ENCODE results near the gene MAK. TPM values are rescaled to one million over a fixed set of nuclear protein-coding genes. Genes with fewer than 3 reads are reported as not detected.
"Not testable (repeated sequence)": the region's sequence is repeated elsewhere in the genome, so short reads cannot be mapped to it uniquely, and the experiment has no call there.

Gene MAK
- total RNA-seq, result 0.40 TPM

GRCh38 chr6:10837995-10838793, at the start of gene MAK:
TSS of gene MAK (minus strand) at chr6:10838539. CDS start at chr6:10830648, 7,891 bp downstream.
- DNase-seq (ENCODE audit: low spot score) (peak; percentile 89), ATAC-seq (peak; percentile 98)
- intact Hi-C loops (cut with DNase I), result no loop called here

GRCh38 chr6:10886691-10887502, 48.6 kb upstream of the MAK start, which contains the start of gene SYCP2L:
TSS of gene SYCP2L (plus strand) at chr6:10887052. CDS start at chr6:10887127, 75 bp downstream.
- no peak for DNase-seq (ENCODE audit: low spot score)
- intact Hi-C loops (cut with DNase I), result no loop called here
- ATAC-seq, result peak; percentile 77

- intact Hi-C loops (cut with DNase I), result not testable (repeated sequence)
Measured at GRCh38 chr6:10886365-10886690, 48.0 kb upstream of the MAK start.

GRCh38 chr6:10884245-10884972, 46.1 kb upstream of the MAK start:
- intact Hi-C loops (cut with DNase I), result no loop called here
- no peak for DNase-seq (ENCODE audit: low spot score)
- ATAC-seq, result no peak

More at GRCh38 chr6:10886365-10886690, 48.0 kb upstream of the MAK start:
- ATAC-seq; DNase-seq (ENCODE audit: low spot score): not testable (repeated sequence)

- DNase-seq (ENCODE audit: low spot score) (no peak), ATAC-seq (no peak)
- intact Hi-C loops (cut with DNase I), result no loop called here
Measured at GRCh38 chr6:10883312-10884244, 45.2 kb upstream of the MAK start.

GRCh38 chr6:10882657-10883171, 44.4 kb upstream of the MAK start:
- ATAC-seq (peak; percentile 29), DNase-seq (ENCODE audit: low spot score) (no peak)
- intact Hi-C loops (cut with DNase I), result no loop called here

GRCh38 chr6:10882253-10882630, 43.9 kb upstream of the MAK start:
- DNase-seq (ENCODE audit: low spot score); ATAC-seq; intact Hi-C loops (cut with DNase I): not testable (repeated sequence)

GRCh38 chr6:10880366-10880765, 42.0 kb upstream of the MAK start:
- ATAC-seq (no peak), DNase-seq (ENCODE audit: low spot score) (no peak)
- intact Hi-C loops (cut with DNase I), result no loop called here

GRCh38 chr6:10877871-10878270, 39.5 kb upstream of the MAK start:
- no peak for ATAC-seq
- DNase-seq (ENCODE audit: low spot score), result no peak
- intact Hi-C loops (cut with DNase I), result no loop called here

GRCh38 chr6:10877012-10877411, 38.7 kb upstream of the MAK start:
- no peak for ATAC-seq
- intact Hi-C loops (cut with DNase I), result no loop called here

GRCh38 chr6:10875026-10875425, 36.7 kb upstream of the MAK start:
- DNase-seq (ENCODE audit: low spot score) (no peak), ATAC-seq (no peak)
- intact Hi-C loops (cut with DNase I), result no loop called here

More at GRCh38 chr6:10877012-10877411, 38.7 kb upstream of the MAK start:
- DNase-seq (ENCODE audit: low spot score), result no peak

- ATAC-seq (no peak), DNase-seq (ENCODE audit: low spot score) (no peak)
- intact Hi-C loops (cut with DNase I), result no loop called here
Measured at GRCh38 chr6:10874207-10874606, 35.9 kb upstream of the MAK start.

- intact Hi-C loops (cut with DNase I), result no loop called here
- ATAC-seq (no peak), DNase-seq (ENCODE audit: low spot score) (no peak)
Measured at GRCh38 chr6:10873374-10873773, 35.0 kb upstream of the MAK start.

- intact Hi-C loops (cut with DNase I), result no loop called here
- DNase-seq (ENCODE audit: low spot score), result no peak
- ATAC-seq, result no peak
Measured at GRCh38 chr6:10867952-10868351, 29.6 kb upstream of the MAK start.

GRCh38 chr6:10866709-10867108, 28.4 kb upstream of the MAK start:
- ATAC-seq; intact Hi-C loops (cut with DNase I); DNase-seq (ENCODE audit: low spot score): not testable (repeated sequence)

- DNase-seq (ENCODE audit: low spot score); intact Hi-C loops (cut with DNase I); ATAC-seq: not testable (repeated sequence)
Measured at GRCh38 chr6:10863031-10863430, 24.7 kb upstream of the MAK start.

GRCh38 chr6:10862361-10862760, 24.0 kb upstream of the MAK start:
- intact Hi-C loops (cut with DNase I), result no loop called here
- no peak for DNase-seq (ENCODE audit: low spot score)
- no peak for ATAC-seq

GRCh38 chr6:10861086-10861485, 22.7 kb upstream of the MAK start:
- no peak for ATAC-seq
- intact Hi-C loops (cut with DNase I), result no loop called here
- DNase-seq (ENCODE audit: low spot score), result no peak
